Fibroblast of pulmonary artery (primary cell): ENCODE results near the gene GMPR.
A peak's percentile ranks its signal among the peaks of the same experiment; 100 is the strongest.
"Not testable (repeated sequence)": the region's sequence is repeated elsewhere in the genome, so short reads cannot be mapped to it uniquely, and the experiment has no call there.

Experiments
- DNase-seq: peaks from one replicate; pipeline ENCODE4 v3.0.0-alpha.2; 2010; ENCODE audit warnings: low read depth
- H3K4me3 ChIP-seq: replicated peaks from 2 replicates; pipeline ENCODE4 v1.5.1; 2011; ENCODE audit warnings: low read depth, mild to moderate bottlenecking, control low read depth, low read length, moderate library complexity
- TF ChIP-seq, protein P1 (sequence below): IDR thresholded peaks from 2 replicates; pipeline ENCODE4 v1.5.1; 2011; ENCODE audit warnings: mild to moderate bottlenecking, control low read depth, low read length, inconsistent platforms; ENCODE audit errors: missing control alignments

Gene GMPR

DNA sequence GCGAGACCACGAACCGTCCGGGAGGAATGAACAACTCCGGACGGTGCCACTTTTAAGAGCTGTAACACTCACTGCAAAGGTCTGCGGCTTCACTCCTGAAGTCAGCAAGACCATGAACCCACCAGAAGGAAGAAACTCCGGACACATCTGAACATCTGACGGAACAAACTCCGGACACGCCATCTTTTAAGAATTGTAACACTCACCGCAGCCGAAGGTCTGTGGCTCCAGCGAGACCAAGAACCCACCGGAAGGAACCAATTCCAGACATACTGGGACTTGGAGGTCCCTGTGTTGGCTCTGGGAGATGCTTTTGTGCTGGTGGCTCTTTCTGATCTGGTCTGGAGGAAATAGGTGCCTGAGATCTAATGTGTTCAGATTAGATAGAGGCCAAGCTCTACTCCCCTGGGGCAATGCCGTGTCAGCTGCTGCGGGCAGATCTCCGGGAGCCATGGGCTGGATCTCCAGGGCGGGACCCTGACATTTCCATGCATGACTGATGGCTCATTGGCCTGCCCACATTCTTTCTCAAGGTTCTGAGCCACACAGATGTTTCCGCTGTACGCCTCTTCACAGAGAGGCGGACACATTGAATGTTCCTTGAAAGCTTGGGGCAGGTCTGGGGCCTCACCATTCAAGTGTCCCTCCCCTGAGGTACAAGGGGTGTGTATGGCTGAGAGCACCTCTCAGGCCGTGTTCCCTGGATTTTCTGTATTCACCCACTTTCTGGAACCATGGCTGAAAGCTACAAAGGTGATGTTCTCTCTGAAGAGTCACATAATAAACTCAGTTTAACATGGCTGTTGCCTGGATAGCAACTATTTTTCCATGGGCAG lies 29.3 kb downstream of the GMPR start:
- H3K4me3 ChIP-seq, result no peak overlapping the region
- no peak for DNase-seq
- TF ChIP-seq, protein P1, sequence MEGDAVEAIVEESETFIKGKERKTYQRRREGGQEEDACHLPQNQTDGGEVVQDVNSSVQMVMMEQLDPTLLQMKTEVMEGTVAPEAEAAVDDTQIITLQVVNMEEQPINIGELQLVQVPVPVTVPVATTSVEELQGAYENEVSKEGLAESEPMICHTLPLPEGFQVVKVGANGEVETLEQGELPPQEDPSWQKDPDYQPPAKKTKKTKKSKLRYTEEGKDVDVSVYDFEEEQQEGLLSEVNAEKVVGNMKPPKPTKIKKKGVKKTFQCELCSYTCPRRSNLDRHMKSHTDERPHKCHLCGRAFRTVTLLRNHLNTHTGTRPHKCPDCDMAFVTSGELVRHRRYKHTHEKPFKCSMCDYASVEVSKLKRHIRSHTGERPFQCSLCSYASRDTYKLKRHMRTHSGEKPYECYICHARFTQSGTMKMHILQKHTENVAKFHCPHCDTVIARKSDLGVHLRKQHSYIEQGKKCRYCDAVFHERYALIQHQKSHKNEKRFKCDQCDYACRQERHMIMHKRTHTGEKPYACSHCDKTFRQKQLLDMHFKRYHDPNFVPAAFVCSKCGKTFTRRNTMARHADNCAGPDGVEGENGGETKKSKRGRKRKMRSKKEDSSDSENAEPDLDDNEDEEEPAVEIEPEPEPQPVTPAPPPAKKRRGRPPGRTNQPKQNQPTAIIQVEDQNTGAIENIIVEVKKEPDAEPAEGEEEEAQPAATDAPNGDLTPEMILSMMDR, result no peak

DNA sequence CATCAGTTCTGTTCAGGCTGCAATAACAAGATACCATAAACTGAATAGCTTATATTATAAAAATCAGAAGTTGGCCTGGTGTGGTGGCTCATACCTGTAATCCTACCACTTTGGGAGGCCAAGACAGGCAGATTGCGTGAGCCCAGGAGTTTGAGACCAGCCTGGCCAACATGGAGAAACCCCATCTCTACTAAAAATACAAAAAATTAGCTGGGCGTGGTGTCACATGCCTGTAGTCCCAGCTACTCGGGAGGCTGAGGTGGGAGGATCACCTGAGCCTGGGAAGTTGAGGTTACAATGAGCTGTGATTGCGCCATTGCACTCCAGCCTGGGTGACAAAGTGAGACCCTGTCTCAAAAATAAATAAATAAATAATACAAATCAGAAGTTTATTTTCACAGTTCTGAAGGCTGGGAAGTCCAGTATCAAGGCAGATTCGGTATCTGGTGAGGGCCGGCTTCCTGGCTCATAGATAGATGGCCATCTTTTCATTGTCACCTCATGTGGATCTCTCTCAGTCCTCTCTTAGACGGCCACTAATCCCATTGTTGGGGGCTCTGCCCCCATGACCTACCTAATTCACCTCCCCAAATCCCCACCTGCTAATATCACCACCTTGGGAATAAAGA lies 31.2 kb downstream of the GMPR start:
- not testable (repeated sequence) for H3K4me3 ChIP-seq, DNase-seq

- DNase-seq, result no peak
- TF ChIP-seq, protein P1, result no peak
- no peak overlapping the region for H3K4me3 ChIP-seq
These were observed 31.9 kb downstream of the GMPR start for GRCh38 chr6:16270178-16270794.

DNA sequence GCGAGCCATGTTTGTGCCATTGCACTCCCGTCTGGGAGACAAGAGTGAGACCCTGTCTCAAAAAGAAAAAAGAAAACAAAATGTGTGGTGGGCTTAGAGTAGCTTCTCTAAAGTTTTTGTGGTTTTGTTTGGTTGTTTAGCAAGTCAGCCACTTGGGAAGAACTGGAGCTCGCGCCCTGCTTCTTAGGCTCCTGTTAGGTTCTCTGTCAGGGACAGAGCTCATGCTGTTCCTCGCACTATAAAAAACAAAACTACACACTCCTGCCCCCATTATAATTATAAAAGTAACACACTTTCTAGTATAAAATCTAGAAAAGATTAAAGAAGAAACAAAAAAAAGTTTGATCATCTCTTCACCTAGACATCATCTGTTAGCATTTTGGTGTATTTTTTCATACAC lies 33.0 kb downstream of the GMPR start:
- no peak for DNase-seq
- no peak overlapping the region for H3K4me3 ChIP-seq
- TF ChIP-seq, protein P1, result no peak

DNA sequence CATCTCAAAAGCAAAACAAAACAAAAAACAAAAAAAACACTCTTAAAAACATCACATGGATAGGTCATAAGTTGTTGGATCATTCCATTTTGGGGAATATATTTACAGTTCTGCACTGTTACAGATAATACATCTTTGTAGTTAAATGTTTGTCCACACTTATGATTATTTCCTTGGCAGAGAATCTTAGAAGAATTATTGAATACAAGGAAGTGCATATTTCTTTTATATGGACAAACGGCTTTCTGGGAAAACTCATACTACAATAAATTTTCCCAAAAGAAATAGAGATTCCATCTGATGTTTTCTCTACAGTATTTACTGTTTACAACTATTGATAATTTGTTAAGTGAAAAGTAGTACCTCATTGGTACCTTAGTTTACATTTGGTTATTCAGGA lies 33.8 kb downstream of the GMPR start:
- TF ChIP-seq, protein P1, result no peak
- DNase-seq, result no peak

DNA sequence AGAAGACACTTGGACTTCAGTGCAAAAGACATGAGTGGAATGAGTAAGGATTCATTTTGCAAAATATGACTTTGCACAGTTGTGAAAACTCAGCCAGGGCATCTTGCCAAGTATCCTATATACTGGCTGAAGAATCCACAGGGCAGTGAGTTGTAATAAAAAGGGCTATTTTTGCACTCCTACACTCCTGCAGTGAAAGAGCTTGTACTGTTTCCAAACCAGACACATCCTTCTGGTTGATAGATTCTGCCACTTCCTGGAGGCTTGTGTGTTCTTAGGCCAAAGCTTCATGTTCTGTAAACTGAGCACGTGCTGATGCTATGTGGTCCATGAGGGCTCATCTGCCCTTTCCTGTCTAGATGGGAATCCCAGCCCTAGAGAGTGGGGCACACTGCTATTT lies 34.9 kb downstream of the GMPR start:
- peak; percentile 55 for DNase-seq
- TF ChIP-seq, protein P1, result no peak
- no peak overlapping the region for H3K4me3 ChIP-seq

More for the DNA sequence above, 33.8 kb downstream of the GMPR start:
- no peak overlapping the region for H3K4me3 ChIP-seq

DNA sequence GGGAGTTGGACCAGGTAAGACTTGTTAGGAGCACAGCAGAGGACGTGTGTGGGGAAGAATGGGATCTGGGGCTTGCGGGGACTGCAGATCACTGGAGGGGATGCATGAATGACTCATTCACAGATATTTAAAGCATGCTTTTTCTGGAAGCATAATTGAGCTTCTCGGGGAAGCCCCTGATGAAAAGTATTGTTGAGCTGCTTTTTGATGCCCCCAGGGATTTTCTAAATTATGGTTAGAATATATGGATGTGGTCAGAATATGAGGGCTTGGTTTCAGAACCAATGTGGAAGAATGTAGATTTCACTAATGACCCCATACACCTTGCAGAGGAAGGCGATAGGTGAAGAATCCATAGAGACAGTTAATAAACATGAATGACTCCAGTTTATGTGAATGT lies 36.1 kb downstream of the GMPR start:
- no peak overlapping the region for H3K4me3 ChIP-seq
- DNase-seq, result peak; percentile 35
- TF ChIP-seq, protein P1, result no peak
